BE2C (cell line): ENCODE results near the gene RALBP1.

Experiments
- DNase-seq: peaks from one replicate; pipeline ENCODE4 v3.0.0-alpha.2; 2020
- H3K27me3 ChIP-seq: fragments of 250-450 bp; sonication (Bioruptor Pico); 2 replicates; pipeline ENCODE4 v1.5.1; 2020; ENCODE audit warnings: mild to moderate bottlenecking
- H3K36me3 ChIP-seq: fragments of 250-450 bp; sonication (Bioruptor Pico); 2 replicates; pipeline ENCODE4 v1.5.1; 2020; ENCODE audit warnings: mild to moderate bottlenecking
- H3K4me1 ChIP-seq: fragments of 250-450 bp; sonication (Bioruptor Pico); 2 replicates; pipeline ENCODE4 v1.5.1; 2020
- H3K4me3 ChIP-seq: 2 replicates; pipeline ENCODE4 v1.5.1; 2011; ENCODE audit warnings: low read depth, low read length
- H3K9me3 ChIP-seq: fragments of 250-450 bp; sonication (Bioruptor Pico); 2 replicates; pipeline ENCODE4 v1.5.1; 2020
- CTCF ChIP-seq: IDR thresholded peaks from 2 replicates; pipeline ENCODE4 v1.5.1; 2012; ENCODE audit warnings: mild to moderate bottlenecking, low read depth, low read length

Gene RALBP1

GRCh38 chr18:9562584-9562983, 87.3 kb downstream of the RALBP1 start:
- no peak for TF ChIP-seq CTCF
- Histone ChIP-seq H3K4me3 (no peak overlapping the region), H3K36me3 (no peaks in the 10 kb centered on the region; the same call in 1 of the 2 replicates), H3K9me3 (no peaks in the 10 kb centered on the region), H3K4me1 (no peaks in the 10 kb centered on the region), H3K27me3 (no peaks in the 10 kb centered on the region)
- DNase-seq = no peak

- no peaks in the 10 kb centered on the region for H3K9me3 ChIP-seq
- H3K27me3 ChIP-seq = no peaks in the 10 kb centered on the region
- no peaks in the 10 kb centered on the region for H3K4me1 ChIP-seq
- H3K36me3 ChIP-seq = no peaks in the 10 kb centered on the region; the same call in 1 of the 2 replicates
- DNase-seq = no peak
- H3K4me3 ChIP-seq = no peak overlapping the region
- no peak for TF ChIP-seq CTCF
Measured at GRCh38 chr18:9563331-9563730, 88.0 kb downstream of the RALBP1 start.

GRCh38 chr18:9565407-9565806, 90.1 kb downstream of the RALBP1 start:
- DNase-seq = no peak
- no peaks in the 10 kb centered on the region for H3K27me3 ChIP-seq
- H3K36me3 ChIP-seq = no peaks in the 10 kb centered on the region; the same call in 1 of the 2 replicates
- H3K4me3 ChIP-seq = no peak overlapping the region
- no peaks in the 10 kb centered on the region for H3K4me1 ChIP-seq
- TF ChIP-seq CTCF = no peak
- H3K9me3 ChIP-seq = no peaks in the 10 kb centered on the region

GRCh38 chr18:9568186-9568585, 92.9 kb downstream of the RALBP1 start:
- Histone ChIP-seq H3K4me3 (no peak overlapping the region), H3K27me3 (no peaks in the 10 kb centered on the region), H3K4me1 (no peaks in the 10 kb centered on the region), H3K9me3 (no peaks in the 10 kb centered on the region), H3K36me3 (no peaks in the 10 kb centered on the region)
- no peak for TF ChIP-seq CTCF
- DNase-seq = no peak

- H3K9me3 ChIP-seq = no peaks in the 10 kb centered on the region
- H3K27me3 ChIP-seq = no peaks in the 10 kb centered on the region
- H3K4me1 ChIP-seq = no peaks in the 10 kb centered on the region
- H3K4me3 ChIP-seq = no peak overlapping the region
- no peak for TF ChIP-seq CTCF
- H3K36me3 ChIP-seq = no peaks in the 10 kb centered on the region
- no peak for DNase-seq
Measured at GRCh38 chr18:9569178-9569577, 93.9 kb downstream of the RALBP1 start.

- no peaks in the 10 kb centered on the region for H3K9me3 ChIP-seq
- no peak overlapping the region for H3K4me3 ChIP-seq
- H3K36me3 ChIP-seq = no peaks in the 10 kb centered on the region
- H3K27me3 ChIP-seq = no peaks in the 10 kb centered on the region
- no peak for TF ChIP-seq CTCF
- no peak for DNase-seq
- no peaks in the 10 kb centered on the region for H3K4me1 ChIP-seq
Measured at GRCh38 chr18:9570255-9570654, 94.9 kb downstream of the RALBP1 start.
